GM18867 (cell line): ENCODE data around the gene ASTN2.

Experiments
- ATAC-seq: cut with Tn5 transposase; IDR thresholded peaks from one replicate; pipeline ENCODE4 v1.9.1; 2021; ENCODE audit warnings: mild to moderate bottlenecking, moderate library complexity; ENCODE audit not compliant: unreplicated experiment

ASTN2 gene

GRCh38 chr9:116791326-116791725 is 623.5 kb downstream of the ASTN2 start:
- ATAC-seq, result no peak

GRCh38 chr9:116789081-116789480 is 625.8 kb downstream of the ASTN2 start:
- no peak for ATAC-seq

DNA sequence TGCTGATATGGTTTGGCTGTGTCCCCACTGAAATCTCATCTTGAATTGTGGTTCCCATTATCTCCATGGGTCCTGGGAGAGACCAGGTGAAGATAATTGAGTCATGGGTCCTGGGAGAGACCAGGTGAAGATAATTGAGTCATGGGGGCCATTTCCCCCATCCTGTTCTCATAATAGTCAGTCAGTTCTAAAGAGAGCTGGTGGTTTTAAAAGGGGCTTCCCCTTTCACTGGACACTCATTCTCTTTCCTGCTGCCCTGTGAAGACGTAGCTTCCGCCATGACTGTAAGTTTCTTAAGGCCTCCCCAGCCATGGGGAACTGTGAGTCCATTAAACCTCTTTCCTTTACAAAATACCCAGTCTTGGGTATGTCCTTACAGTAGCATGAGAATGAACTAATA is 628.1 kb downstream of the ASTN2 start:
- no peak for ATAC-seq

DNA sequence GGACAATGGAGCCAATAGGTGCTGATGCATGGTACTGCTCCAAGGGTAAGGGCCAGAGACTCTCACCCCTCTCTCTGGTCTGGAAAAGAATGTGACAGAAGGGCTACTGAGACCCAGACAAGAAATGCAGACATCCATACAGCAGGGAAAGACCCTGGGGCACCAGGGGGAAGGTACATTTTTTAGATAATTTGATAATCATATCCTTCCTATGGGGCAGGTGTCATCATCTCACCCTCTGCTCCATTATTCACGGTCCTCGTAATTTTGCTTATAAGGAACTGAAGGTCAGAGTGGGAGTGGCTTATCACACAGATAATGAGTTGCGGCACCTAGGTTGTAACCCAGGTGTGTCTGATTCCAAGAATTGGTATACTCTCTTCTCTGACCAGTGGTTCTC is 637.7 kb downstream of the ASTN2 start:
- ATAC-seq, result no peak

GRCh38 chr9:116774421-116775180 is 640.3 kb downstream of the ASTN2 start:
- ATAC-seq, result no peak

DNA sequence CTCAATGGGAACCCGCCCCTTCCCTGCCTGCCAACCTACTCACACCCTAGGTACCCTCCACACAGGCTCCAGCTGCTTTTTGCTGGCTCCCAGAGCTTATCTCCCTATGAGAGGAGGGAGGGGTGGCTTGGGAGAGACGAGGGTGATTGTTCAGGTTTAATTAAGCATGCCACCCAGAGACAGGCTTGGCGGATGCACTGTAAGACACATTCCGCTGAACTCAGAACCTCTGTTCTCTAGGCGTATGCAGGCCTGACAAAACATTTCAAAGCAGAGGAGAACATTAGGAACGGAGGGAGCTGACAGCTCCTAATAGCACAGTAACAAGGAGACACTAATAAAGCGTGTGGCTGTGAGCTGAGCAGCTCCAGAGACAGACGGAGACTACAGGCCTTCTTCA is 647.6 kb downstream of the ASTN2 start:
- ATAC-seq, result no peak

DNA sequence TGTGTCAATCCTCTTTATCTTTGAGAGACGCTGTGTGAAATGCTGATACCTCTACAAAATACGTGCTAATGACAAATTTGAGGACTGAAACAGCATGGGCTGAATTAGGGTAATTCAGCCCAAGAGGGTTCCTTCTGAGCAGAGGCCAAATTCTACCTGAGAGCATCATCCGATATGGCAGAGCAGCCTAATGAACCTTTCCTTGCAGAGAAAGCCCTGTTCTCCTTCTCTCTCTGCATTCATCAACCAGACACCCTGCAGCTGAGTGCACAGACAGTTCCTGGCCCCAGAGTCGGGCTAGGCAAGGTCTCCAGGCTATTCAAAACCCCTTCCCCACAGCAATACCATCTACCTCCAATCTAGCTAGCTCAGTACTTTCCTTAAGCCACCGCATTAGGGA is 649.8 kb downstream of the ASTN2 start:
- no peak for ATAC-seq

- no peak for ATAC-seq
Observed at GRCh38 chr9:116763770-116764169, 651.1 kb downstream of the ASTN2 start.

GRCh38 chr9:116760636-116761035 is 654.2 kb downstream of the ASTN2 start:
- ATAC-seq, result no peak

GRCh38 chr9:116757030-116757429 is 657.8 kb downstream of the ASTN2 start:
- ATAC-seq, result no peak

DNA sequence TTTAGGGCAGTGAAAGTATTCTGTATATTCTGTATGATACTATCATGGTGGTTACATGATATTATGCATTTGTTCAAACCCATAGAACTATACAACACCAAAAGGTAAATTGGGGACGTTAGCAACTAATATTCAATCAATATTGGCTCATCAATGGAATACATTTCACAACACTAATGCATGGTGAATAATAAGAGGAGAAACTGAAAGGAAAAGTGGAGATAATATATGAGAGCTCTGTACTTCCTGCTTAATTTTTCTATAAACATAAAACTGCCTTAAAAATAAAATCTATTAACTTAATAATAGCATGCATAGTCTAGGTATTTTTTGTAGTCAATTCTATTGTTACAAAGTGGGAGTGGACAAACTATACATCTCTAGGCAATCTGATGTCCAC is 661.5 kb downstream of the ASTN2 start:
- no peak for ATAC-seq

GRCh38 chr9:116750510-116750909 is 664.3 kb downstream of the ASTN2 start:
- no peak for ATAC-seq

- no peak for ATAC-seq
Observed at GRCh38 chr9:116749772-116750171, 665.1 kb downstream of the ASTN2 start.

DNA sequence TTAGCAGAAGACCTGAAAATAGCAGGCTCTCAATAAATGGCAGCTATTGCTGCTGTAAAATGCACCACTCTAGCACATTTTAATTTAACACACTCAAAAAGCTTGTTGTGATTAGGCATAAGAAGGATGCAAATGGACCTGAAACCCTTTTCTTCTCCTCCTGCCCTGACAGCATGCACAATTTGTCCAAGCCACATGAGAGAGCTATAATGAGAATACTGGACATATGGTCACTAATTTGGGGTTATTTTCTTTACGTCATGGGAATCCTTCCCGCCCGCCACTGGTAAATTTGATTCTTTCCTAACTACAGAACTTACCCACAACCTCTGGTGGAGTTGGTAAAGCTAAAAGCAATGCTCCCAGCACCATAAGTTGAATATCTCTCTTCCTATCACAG is 665.7 kb downstream of the ASTN2 start:
- no peak for ATAC-seq

DNA sequence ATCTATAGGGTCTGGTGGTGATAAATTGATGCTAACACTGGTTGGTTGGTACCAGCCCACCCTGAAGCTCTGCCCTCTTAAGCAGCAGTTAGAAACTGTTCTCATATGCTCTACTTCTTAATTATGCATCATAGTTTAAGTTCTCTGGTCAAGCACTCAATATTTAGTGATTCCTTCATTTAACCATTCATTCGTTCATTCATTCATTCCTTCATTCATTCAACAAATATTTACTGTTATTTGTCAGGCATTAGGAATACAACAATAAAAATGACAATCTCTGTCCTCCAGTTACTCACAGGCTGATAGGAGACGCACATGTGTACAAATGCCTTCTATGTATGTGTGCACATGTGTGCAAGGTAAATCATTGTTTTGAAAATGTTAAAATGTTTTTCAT is 673.1 kb downstream of the ASTN2 start:
- ATAC-seq, result no peak

DNA sequence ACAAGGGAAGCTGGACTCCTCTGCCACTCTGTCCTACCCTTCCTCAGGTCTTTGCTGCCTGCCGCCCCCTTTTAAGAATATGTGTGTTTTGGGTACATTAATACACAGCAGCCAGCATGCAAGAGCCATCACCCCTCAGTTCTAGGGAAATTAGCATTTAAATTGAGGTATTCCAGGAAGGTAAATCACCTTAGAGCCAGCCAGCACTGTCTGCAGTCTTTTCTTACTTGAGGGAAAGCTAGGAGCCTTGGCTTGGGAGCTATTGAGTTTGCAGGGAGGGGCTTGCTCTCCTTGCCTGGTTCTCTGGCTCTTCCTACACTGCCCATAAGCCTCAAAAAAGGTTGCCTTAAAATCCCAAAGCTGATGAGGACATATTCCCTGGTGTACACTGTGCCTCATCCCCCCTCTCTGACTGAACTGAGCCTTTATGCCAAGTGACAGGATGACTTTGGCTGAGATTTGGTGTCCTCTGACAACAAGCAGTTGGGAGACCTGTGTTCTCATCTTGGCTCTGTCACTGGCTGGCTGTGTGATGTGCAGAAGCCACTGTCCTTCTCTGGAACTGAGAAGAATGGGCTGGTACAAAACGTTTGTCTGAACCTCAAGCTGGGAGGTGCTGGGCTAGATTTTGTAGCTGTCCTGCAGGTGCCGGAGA is 673.6 kb downstream of the ASTN2 start:
- ATAC-seq, result no peak

GRCh38 chr9:116737152-116737546 is 677.7 kb downstream of the ASTN2 start:
- ATAC-seq, result peak; percentile 82

DNA sequence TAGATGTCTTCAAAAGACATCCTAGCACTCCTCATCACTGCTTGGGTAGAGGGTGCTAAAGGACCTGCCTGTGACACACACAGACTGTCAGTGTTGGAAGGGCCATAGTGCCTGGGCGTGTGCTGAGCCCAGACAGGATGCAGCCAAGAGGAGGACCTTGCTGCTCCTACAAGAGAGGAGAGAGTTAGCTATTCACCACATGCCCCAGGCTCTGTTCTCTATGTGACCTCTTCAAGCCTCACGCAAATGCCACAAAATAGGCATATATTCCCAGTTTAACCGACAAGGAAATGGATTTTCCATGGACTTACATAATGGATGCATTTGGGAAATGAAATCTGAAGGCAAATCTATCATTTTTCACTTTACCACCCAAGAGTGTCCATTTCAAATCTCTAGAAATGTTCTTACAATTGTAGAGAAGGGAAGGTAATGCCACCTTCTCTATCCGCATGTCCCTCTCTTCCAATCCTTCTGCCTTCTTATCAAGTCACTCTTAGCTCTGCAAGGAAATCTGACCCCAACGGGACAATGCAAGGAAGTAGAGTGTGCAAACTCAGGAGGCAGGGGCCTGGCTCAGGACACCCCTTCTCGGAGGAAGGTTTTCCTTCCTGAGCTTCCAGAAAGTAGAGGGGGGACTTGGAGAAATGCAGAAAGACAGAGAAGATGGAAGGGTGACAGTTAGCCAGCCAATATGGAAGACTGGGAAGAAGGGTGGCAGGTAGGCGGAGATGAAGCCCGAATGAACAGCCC is 678.3 kb downstream of the ASTN2 start:
- no peak for ATAC-seq

DNA sequence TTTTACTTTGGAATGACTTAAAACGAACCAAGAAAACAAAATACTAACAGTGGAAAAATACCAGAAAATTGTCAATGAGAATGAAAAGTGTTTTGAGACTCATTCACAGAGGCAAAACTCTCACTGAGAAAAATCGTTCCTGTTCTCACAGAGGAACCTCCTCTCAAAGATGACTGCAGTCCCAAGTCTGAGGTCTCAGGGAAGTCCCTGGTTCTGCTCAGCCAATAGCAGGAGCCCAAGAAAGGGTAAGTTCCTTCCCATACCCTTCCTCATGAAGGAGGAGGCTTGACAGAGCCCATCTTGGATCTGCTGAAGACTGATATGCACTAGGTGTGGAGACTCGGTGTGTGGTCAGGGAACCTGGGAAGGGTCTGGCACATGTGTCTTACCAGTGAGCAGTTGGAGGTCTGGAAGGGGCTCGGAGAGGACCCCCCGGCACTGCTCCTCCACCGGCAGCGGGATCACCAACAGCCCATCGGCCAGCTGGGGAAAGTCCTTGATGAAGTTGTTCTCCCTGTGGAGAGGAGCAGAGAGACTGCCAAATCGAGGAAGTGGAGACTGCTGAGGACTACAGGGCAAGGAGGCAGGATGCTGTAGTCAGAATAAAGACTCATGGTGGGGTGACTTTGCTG is 681.7 kb downstream of the ASTN2 start:
- ATAC-seq, result no peak

GRCh38 chr9:116726602-116727001 is 688.3 kb downstream of the ASTN2 start:
- no peak for ATAC-seq

DNA sequence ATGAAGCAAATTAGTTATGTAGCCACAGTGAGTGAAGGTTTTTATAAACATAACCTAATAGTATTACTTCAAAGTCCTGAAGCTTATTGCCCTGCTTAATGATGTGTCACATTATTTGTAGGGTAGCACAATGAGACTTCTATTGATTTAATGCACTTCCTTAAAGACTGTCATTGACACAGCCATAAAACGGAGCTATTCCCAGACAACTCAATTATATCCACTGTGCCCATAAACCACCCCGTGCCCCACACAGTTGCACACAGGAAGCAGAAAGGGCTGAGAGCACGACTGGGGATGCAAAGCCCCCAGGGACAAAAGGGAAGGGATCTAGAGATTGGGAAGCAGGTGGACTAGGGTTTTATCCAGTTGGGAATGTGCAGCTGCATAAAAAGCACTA is 690.7 kb downstream of the ASTN2 start:
- no peak for ATAC-seq

- no peak for ATAC-seq
Observed at GRCh38 chr9:116721944-116722343, 692.9 kb downstream of the ASTN2 start.
